A549 (cell line): Measurements from ENCODE around the gene RILPL2. TPM values are rescaled to one million over a fixed set of nuclear protein-coding genes. Genes with fewer than 3 reads are reported as not detected.

Source experiments
- ATAC-seq, 2 experiments: fragments of 200-7000 bp in 1 of 2; fragments of >200 bp in 1 of 2; cut with Nextera tagmentation in 1 of 2; cut with Tn5 transposase in 1 of 2; 3 replicates each; pipeline versions ENCODE4 v1.8.0 to v1.9.1; 2018 to 2020; ENCODE audit warnings: mild to moderate bottlenecking in 1 of 2, moderate library complexity in 1 of 2
- CTCF ChIA-PET: fragments of 300-600 bp; sonication (Branson Sonifier 250); formaldehyde crosslinking; extraction: SDS; loops from one replicate; lab custom pipeline; 2021; ENCODE audit warnings: antibody characterized with exemption, inconsistent platforms; lab: Yijun Ruan, JAX
- POLR2A ChIA-PET: fragments of 350-600 bp; formaldehyde crosslinking; extraction: SDS; loops from one replicate; lab custom pipeline; 2021; ENCODE audit warnings: antibody characterized with exemption, inconsistent platforms; lab: Yijun Ruan, JAX
- DNase-seq, 2 experiments: peaks; one replicate each; pipeline versions ENCODE4 v3.0.0 to v3.0.0-alpha.2; 2011 to 2016; ENCODE audit warnings: low read depth in 1 of 2, low spot score in 1 of 2
- FAIRE-seq: peaks from 2 replicates; lab custom pipeline; 2011; peaks lifted over from hg19 to GRCh38; lab: Jason Lieb, UNC
- H3K27ac ChIP-seq, 2 experiments: fragments of >200 bp; sonication (Bioruptor Twin); formaldehyde crosslinking; 3 replicates each; pipeline ENCODE4 v1.5.1; 2016 to 2017
- H3K4me1 ChIP-seq: fragments of >200 bp; sonication (Bioruptor Twin); formaldehyde crosslinking; 3 replicates; pipeline ENCODE4 v1.6.1; 2016
- H3K4me2 ChIP-seq: fragments of >200 bp; sonication (Bioruptor Twin); formaldehyde crosslinking; 3 replicates; pipeline ENCODE4 v1.6.1; 2016
- H3K4me3 ChIP-seq: fragments of >200 bp; sonication (Bioruptor Twin); formaldehyde crosslinking; 3 replicates; pipeline ENCODE4 v1.5.1; 2016
- H3K9me3 ChIP-seq: fragments of >200 bp; sonication (Bioruptor Twin); formaldehyde crosslinking; 3 replicates; pipeline ENCODE4 v1.6.1; 2016
- CBX8 ChIP-seq: fragments of 200-600 bp; sonication (generic); IDR thresholded peaks from 2 replicates; pipeline ENCODE4 v1.6.1; 2016
- CEBPB ChIP-seq, 2 experiments: fragments of >200 bp in 1 of 2; sonication (Bioruptor Twin) in 1 of 2; formaldehyde crosslinking in 1 of 2; IDR thresholded peaks; 2 replicates each; pipeline ENCODE4 v1.6.1; 2012 to 2016
- CTCF ChIP-seq: fragments of >200 bp; sonication (Bioruptor Twin); formaldehyde crosslinking; IDR thresholded peaks from 3 replicates; pipeline ENCODE4 v1.5.1; 2016
- EHMT2 ChIP-seq: fragments of 200-600 bp; sonication (generic); IDR thresholded peaks from 2 replicates; pipeline ENCODE4 v1.6.1; 2016; ENCODE audit warnings: antibody characterized with exemption, low read depth, mild to moderate bottlenecking, moderate library complexity
- ELK1 ChIP-seq: fragments of 150-350 bp; IDR thresholded peaks from 2 replicates; pipeline ENCODE4 v1.6.1; 2014; ENCODE audit warnings: low read depth, mild to moderate bottlenecking, low read length
- EP300 ChIP-seq, 2 experiments: fragments of >200 bp; sonication (Bioruptor Twin); formaldehyde crosslinking; IDR thresholded peaks; 2 replicates in 1 of 2; 3 replicates in 1 of 2; pipeline ENCODE4 v1.6.1; 2016 to 2017
- FOSB ChIP-seq: fragments of 250-450 bp; sonication (Bioruptor Pico); IDR thresholded peaks from 2 replicates; pipeline ENCODE4 v1.5.0; 2020; ENCODE audit warnings: mild to moderate bottlenecking, moderate library complexity
- HOXA7 ChIP-seq: fragments of 250-450 bp; sonication (Bioruptor Pico); IDR thresholded peaks from 2 replicates; pipeline ENCODE4 v1.5.0; 2020; ENCODE audit warnings: mild to moderate bottlenecking, moderate library complexity
- HOXB13 ChIP-seq: fragments of 250-450 bp; sonication (Bioruptor Pico); IDR thresholded peaks from 2 replicates; pipeline ENCODE4 v1.5.0; 2020; ENCODE audit warnings: low read depth, mild to moderate bottlenecking, moderate library complexity
- HOXB5 ChIP-seq: fragments of 250-450 bp; sonication (Bioruptor Pico); IDR thresholded peaks from 2 replicates; pipeline ENCODE4 v1.5.0; 2020; ENCODE audit warnings: mild to moderate bottlenecking, moderate library complexity
- JUN ChIP-seq, 2 experiments: fragments of >200 bp; sonication (Bioruptor Twin); formaldehyde crosslinking; IDR thresholded peaks; 2 replicates in 1 of 2; 3 replicates in 1 of 2; pipeline ENCODE4 v1.6.1; 2016 to 2017
- KDM1A ChIP-seq: fragments of 200-600 bp; sonication (generic); IDR thresholded peaks from 2 replicates; pipeline ENCODE4 v1.6.1; 2016; ENCODE audit warnings: low read depth, mild to moderate bottlenecking
- MAFK ChIP-seq: fragments of 450-650 bp; IDR thresholded peaks from 2 replicates; pipeline ENCODE4 v1.6.1; 2014; ENCODE audit not compliant: partially characterized antibody
- NR3C1 ChIP-seq: fragments of >200 bp; sonication (Bioruptor Twin); formaldehyde crosslinking; IDR thresholded peaks from 3 replicates; pipeline ENCODE4 v1.6.1; 2017
- PHF8 ChIP-seq: fragments of 200-600 bp; sonication (generic); IDR thresholded peaks from 2 replicates; pipeline ENCODE4 v1.6.1; 2016; ENCODE audit warnings: low read depth, mild to moderate bottlenecking, antibody characterized with exemption, moderate library complexity, borderline replicate concordance
- POLR2A ChIP-seq: IDR thresholded peaks from 2 replicates; pipeline ENCODE4 v1.6.1; 2012; ENCODE audit warnings: mild to moderate bottlenecking, low read length
- POLR2AphosphoS2 ChIP-seq: conservative IDR thresholded peaks from 2 replicates; pipeline ENCODE4 v1.6.1; 2012; ENCODE audit warnings: low read length, improper control_type of control experiment, inconsistent platforms
- RARB ChIP-seq: fragments of 250-450 bp; sonication (Bioruptor Pico); IDR thresholded peaks from 2 replicates; pipeline ENCODE4 v1.8.0; 2021; ENCODE audit warnings: mild to moderate bottlenecking, moderate library complexity
- RNF2 ChIP-seq: fragments of 200-600 bp; sonication (generic); IDR thresholded peaks from 2 replicates; pipeline ENCODE4 v1.6.1; 2016; ENCODE audit warnings: low read depth, mild to moderate bottlenecking, antibody characterized with exemption, moderate library complexity, borderline replicate concordance
- TFCP2L1 ChIP-seq: fragments of 250-450 bp; sonication (Bioruptor Pico); IDR thresholded peaks from 2 replicates; pipeline ENCODE4 v1.5.0; 2021; ENCODE audit warnings: mild to moderate bottlenecking
- ZC3H11A ChIP-seq: fragments of 450-650 bp; IDR thresholded peaks from 2 replicates; pipeline ENCODE4 v1.6.1; 2014; ENCODE audit warnings: antibody characterized with exemption, mild to moderate bottlenecking
- ZSCAN20 ChIP-seq: fragments of 250-450 bp; sonication (Bioruptor Pico); IDR thresholded peaks from 2 replicates; pipeline ENCODE4 v1.8.0; 2022; ENCODE audit warnings: mild to moderate bottlenecking, moderate library complexity
- WGBS: methylation state at CpG from one replicate; pipeline ENCODE4 v1.1.6; 2017; ENCODE audit errors: missing lambda C conversion rate; 5-methylcytosine and 5-hydroxymethylcytosine counted together
- polyA plus RNA-seq, 4 experiments: library from polyadenylated mRNA; depleted of rRNA in 3 of 4; stranded (reverse); fragments of >200 nt; fragmentation: RNase III in 1 of 4; extraction: RNeasy Plus Mini Kit Qiagen cat#74134 plus additional on column Dnase treatment in 1 of 4; gene quantifications; 2 replicates in 3 of 4; 3 replicates in 1 of 4; pipeline ENCODE4 v1.2.3, GENCODE V29; 2011 to 2017
- TF ChIP-seq, protein P1 (sequence below): fragments of 450-650 bp; IDR thresholded peaks from 2 replicates; pipeline ENCODE4 v1.6.1; 2014; ENCODE audit warnings: antibody characterized with exemption

Gene RILPL2
- polyA plus RNA-seq, 2 of the 4 experiments (the other 2 are of a cell fraction) = 2.4 to 2.9 TPM

GRCh38 chr12:123397400-123397799 is 39.1 kb downstream of the RILPL2 start:
- no peak for DNase-seq
- H3K4me1 ChIP-seq = no peaks in the 10 kb centered on the region
- no peak for TF ChIP-seq CEBPB (IDR thresholded peaks at IDR 0.05)
- TF ChIP-seq, protein P1, sequence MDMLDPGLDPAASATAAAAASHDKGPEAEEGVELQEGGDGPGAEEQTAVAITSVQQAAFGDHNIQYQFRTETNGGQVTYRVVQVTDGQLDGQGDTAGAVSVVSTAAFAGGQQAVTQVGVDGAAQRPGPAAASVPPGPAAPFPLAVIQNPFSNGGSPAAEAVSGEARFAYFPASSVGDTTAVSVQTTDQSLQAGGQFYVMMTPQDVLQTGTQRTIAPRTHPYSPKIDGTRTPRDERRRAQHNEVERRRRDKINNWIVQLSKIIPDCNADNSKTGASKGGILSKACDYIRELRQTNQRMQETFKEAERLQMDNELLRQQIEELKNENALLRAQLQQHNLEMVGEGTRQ = no peak
- no peak for TF ChIP-seq CTCF
- no peak for TF ChIP-seq ZC3H11A
- no peak for TF ChIP-seq PHF8
- TF ChIP-seq KDM1A = no peak
- TF ChIP-seq EHMT2 = no peak
- no peak for TF ChIP-seq ZSCAN20 (CRISPR knock-in tag)
- TF ChIP-seq EP300 (IDR thresholded peaks at IDR 0.05) = no peak
- no peak for TF ChIP-seq JUN (IDR thresholded peaks at IDR 0.05)
- no peak for TF ChIP-seq CBX8
- TF ChIP-seq HOXA7 (CRISPR knock-in tag) = no peak
- TF ChIP-seq RARB = no peak
- TF ChIP-seq FOSB = no peak
- TF ChIP-seq HOXB5 (CRISPR knock-in tag) = no peak
- TF ChIP-seq TFCP2L1 = no peak
- TF ChIP-seq NR3C1 = no peak
- ChIA-PET CTCF (interaction anchor here (0.6 to 1.4 kb wide), 2 partner anchors 10 to 14 kb away, joined by 3 read pairs; partner anchors contain the start of gene KMT5A), POLR2A (no interaction called here)
- H3K4me3 ChIP-seq = no peak overlapping the region
- ATAC-seq = no peak
- H3K27ac ChIP-seq = no peak overlapping the region
- no peaks in the 10 kb centered on the region for H3K9me3 ChIP-seq
- 94% methylated on average over 6 of the region's 6 CpGs for WGBS
- no peak overlapping the region for H3K4me2 ChIP-seq
- no peak for FAIRE-seq

- ChIA-PET CTCF (interaction anchor here (0.6 to 1.4 kb wide), 2 partner anchors 9 to 13 kb away, joined by 3 read pairs; partner anchors contain the start of gene KMT5A), POLR2A (interaction anchor here (0.6 kb wide), 1 partner anchor 12 kb away, joined by 4 read pairs; no protein-coding TSS in a partner anchor)
- H3K4me1 ChIP-seq = no peaks in the 10 kb centered on the region
- TF ChIP-seq HOXB13 (no peak), POLR2A (no peak), CTCF (no peak), POLR2AphosphoS2 (no peak), PHF8 (no peak), ELK1 (no peak), RNF2 (no peak), MAFK (no peak)
- no peak overlapping the region for H3K4me3 ChIP-seq
- no peak for ATAC-seq
- H3K27ac ChIP-seq = no peak overlapping the region
- no peak overlapping the region for H3K4me2 ChIP-seq
- no peaks in the 10 kb centered on the region for H3K9me3 ChIP-seq
- DNase-seq = no peak
- FAIRE-seq = no peak
- WGBS = 90% methylated on average over 9 of the region's 9 CpGs
Measured at GRCh38 chr12:123396954-123397353, 39.5 kb downstream of the RILPL2 start.
